Measurements from ENCODE around the gene PCDHB1.

PCDHB1 gene

DNA sequence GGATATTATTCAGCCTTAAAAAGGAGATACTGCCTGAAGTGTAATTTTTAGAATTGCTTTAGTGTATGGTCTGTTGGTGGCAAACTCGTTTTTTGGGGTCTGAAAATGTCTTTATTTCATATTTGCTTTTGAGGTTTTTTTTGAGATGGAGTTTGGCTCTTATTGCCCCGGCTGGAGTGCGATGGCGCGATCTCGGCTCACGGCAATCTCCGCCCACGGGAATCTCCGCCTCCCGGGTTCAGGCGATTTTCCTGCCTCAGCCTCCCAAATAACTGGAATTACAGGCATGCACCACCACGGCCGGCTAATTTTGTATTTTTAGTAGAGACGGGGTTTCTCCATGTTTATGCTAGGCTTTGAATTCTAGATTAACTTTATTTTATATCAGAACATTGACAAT is 20.2 kb upstream of the PCDHB1 start:
- FAIRE-seq (no peak), DNase-seq (ENCODE audit: insufficient read length) (no peak)
- TF ChIP-seq POLR2A (IDR thresholded peaks at IDR 0.05; ENCODE audit: low read depth, low read length) (no peak), TAF1 (IDR thresholded peaks at IDR 0.05; ENCODE audit: borderline replicate concordance, low read depth, low read length) (no peak), POLR2AphosphoS5 (IDR thresholded peaks at IDR 0.05; ENCODE audit: low read depth, low read length) (no peak)

DNA sequence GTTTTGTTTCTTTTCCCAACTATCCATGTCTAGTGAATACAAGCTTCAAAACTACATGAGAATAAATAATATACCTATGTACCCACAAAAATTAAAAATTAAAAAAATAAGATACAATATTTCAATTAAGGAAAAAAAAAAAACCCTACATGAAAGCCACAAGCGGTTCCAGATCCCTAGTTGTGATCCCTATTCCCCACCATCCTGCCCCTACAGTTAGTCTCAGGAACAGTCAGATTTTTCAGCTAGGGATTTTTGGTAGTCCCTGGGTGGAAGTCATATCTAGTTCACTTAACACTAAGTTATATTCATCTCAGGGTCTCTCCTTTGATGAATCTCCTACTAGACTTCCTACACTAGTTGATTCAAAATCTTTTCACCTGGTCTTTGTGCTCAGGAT is 18.5 kb upstream of the PCDHB1 start:
- TF ChIP-seq POLR2A (IDR thresholded peaks at IDR 0.05; ENCODE audit: low read depth, low read length) (no peak), TAF1 (IDR thresholded peaks at IDR 0.05; ENCODE audit: borderline replicate concordance, low read depth, low read length) (no peak), POLR2AphosphoS5 (IDR thresholded peaks at IDR 0.05; ENCODE audit: low read depth, low read length) (no peak)
- no peak for DNase-seq (ENCODE audit: insufficient read length)
- FAIRE-seq = no peak

DNA sequence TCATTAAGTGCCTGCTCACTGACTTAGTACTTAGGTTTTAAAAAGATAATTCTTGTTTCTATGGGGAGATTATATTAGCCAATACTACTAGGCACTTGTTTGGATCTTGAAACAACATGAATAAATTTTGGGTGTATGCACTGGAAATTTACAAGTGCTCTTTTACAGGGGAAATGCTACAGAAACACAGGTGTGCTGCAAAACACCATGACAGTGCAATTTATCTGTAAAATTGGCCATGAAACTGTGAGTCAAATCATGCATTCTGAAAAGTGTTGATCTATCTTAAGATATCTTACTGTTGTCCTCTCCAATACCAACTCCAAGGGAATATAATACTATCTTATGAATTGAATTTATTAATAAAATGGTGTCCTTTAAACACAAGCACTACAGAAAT is 12.1 kb upstream of the PCDHB1 start:
- FAIRE-seq = no peak
- DNase-seq (ENCODE audit: insufficient read length) = no peak
- TF ChIP-seq TAF1 (IDR thresholded peaks at IDR 0.05; ENCODE audit: borderline replicate concordance, low read depth, low read length) = no peak
- TF ChIP-seq POLR2AphosphoS5 (IDR thresholded peaks at IDR 0.05; ENCODE audit: low read depth, low read length) = no peak
- no peak for TF ChIP-seq POLR2A (IDR thresholded peaks at IDR 0.05; ENCODE audit: low read depth, low read length)

DNA sequence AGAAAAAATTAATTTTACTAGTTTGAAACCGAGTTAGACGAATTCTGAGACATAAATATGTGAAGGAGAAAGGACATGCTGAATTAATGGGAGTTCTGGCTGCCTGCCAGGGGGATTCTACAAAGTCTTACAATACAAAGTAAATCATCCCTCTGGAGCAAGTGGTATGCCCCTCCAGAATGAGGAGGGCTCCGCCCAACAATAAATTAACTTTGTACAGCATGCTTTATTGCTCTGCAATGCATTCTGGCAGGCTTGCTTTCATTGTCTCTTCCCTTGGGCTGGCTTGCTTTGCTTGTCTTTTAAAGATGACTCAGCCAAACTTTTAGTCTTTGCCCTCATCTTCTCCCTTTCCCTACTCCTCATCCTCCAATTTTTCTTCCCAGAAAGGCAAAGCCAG is 11.7 kb upstream of the PCDHB1 start:
- DNase-seq (ENCODE audit: insufficient read length) (no peak), FAIRE-seq (no peak)
- TF ChIP-seq TAF1 (IDR thresholded peaks at IDR 0.05; ENCODE audit: borderline replicate concordance, low read depth, low read length) (no peak), POLR2A (IDR thresholded peaks at IDR 0.05; ENCODE audit: low read depth, low read length) (no peak), POLR2AphosphoS5 (IDR thresholded peaks at IDR 0.05; ENCODE audit: low read depth, low read length) (no peak)

DNA sequence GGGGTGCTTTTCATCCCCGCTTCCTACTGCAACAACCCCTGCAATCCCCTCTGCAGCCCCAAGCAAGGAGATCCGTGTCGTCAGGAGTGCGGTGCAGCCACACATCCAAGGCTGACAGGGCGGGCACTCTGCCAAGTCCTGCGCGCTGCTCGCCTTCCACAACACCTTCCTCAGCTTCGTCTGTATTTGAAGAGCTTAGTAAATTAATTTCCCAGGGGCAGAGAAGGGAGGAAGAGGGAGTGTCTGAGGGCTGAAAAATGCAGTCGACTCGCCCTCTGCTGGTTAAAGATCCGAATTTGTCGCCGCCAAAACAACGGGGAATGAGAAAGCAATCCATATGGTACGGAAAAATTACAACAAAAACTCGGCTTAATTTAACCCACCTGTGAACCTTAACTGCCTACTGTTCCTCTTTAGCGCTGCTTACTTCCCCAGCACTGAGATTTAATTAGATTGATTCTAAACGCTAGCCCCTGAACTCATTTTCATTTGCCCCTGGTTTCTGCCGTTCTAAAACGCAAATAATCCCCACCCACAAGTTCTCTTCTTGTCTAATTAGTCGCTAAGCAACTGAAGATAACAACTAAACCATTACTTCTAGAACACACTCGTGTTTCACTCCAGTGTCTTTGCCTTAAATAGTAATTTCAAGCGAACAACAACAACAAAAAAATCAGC is 10.9 kb upstream of the PCDHB1 start:
- TF ChIP-seq POLR2A (IDR thresholded peaks at IDR 0.05; ENCODE audit: low read depth, low read length) = no peak
- no peak for TF ChIP-seq POLR2AphosphoS5 (IDR thresholded peaks at IDR 0.05; ENCODE audit: low read depth, low read length)
- no peak for TF ChIP-seq TAF1 (IDR thresholded peaks at IDR 0.05; ENCODE audit: borderline replicate concordance, low read depth, low read length)
- DNase-seq (ENCODE audit: insufficient read length) (no peak), FAIRE-seq (no peak)

DNA sequence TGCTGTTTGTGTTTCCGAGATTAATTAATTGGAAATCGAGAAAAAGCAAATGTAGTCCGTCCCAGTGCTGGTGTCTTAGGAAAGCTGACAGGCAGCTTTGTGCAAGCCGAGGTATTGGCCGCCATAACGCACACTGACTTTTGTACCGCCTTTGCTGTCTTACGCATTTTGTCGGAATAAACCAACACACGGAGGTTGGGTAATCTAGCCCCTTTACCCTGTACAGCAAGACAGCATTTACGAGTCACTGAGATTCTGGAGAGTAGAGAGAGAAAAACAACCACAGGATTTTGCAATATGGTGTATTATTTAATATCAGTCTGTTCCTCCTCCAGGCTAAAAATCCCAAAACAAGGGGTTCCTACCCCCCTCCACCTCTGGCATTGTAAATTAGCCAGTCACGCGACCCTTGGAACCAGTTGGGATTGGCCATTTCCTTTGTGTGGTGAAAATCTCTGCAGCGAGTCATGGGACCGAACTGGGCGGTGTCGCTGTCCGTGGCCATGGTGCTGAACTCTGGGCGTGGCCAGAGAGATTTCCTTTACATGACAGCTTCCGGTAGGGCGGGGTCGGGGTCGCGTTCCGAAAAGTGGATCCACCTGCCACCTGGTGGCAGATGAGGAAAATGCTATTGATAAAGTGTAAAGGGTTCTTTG is 10.3 kb upstream of the PCDHB1 start:
- FAIRE-seq (no peak), DNase-seq (ENCODE audit: insufficient read length) (peak; percentile 13)
- TF ChIP-seq POLR2A (IDR thresholded peaks at IDR 0.05; ENCODE audit: low read depth, low read length) = no peak
- TF ChIP-seq TAF1 (IDR thresholded peaks at IDR 0.05; ENCODE audit: borderline replicate concordance, low read depth, low read length) = no peak
- TF ChIP-seq POLR2AphosphoS5 (IDR thresholded peaks at IDR 0.05; ENCODE audit: low read depth, low read length) = no peak

DNA sequence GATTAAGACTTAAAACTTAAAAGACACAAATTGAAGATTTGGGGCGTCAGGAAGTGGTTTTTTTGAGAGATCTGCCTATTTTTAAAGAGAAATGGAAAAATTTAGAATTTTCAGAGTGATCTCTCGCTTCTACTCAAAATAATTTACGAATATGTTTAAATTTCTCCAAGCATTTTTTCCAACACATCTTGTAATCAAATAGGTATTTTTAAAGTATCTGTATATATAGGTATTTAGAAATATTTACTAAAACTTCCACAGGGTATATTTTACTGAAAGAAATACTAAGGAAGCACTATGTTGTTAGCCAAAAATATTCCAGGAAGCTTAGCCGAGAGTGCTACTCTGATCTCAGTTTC is 9.8 kb upstream of the PCDHB1 start:
- FAIRE-seq = no peak
- TF ChIP-seq POLR2AphosphoS5 (IDR thresholded peaks at IDR 0.05; ENCODE audit: low read depth, low read length) = no peak
- TF ChIP-seq TAF1 (IDR thresholded peaks at IDR 0.05; ENCODE audit: borderline replicate concordance, low read depth, low read length) = no peak
- TF ChIP-seq POLR2A (IDR thresholded peaks at IDR 0.05; ENCODE audit: low read depth, low read length) = no peak

GRCh38 chr5:141042555-141042954 is 8.6 kb upstream of the PCDHB1 start:
- FAIRE-seq (no peak), DNase-seq (ENCODE audit: insufficient read length) (no peak)
- TF ChIP-seq POLR2A (IDR thresholded peaks at IDR 0.05; ENCODE audit: low read depth, low read length) (no peak), TAF1 (IDR thresholded peaks at IDR 0.05; ENCODE audit: borderline replicate concordance, low read depth, low read length) (no peak)

More for the DNA sequence above, 9.8 kb upstream of the PCDHB1 start:
- no peak for DNase-seq (ENCODE audit: insufficient read length)

GRCh38 chr5:141051521-141051866 is 320 bp downstream of the PCDHB1 start:
- no peak for TF ChIP-seq POLR2A (IDR thresholded peaks at IDR 0.05; ENCODE audit: low read depth, low read length)
- no peak for TF ChIP-seq TAF1 (IDR thresholded peaks at IDR 0.05; ENCODE audit: borderline replicate concordance, low read depth, low read length)
- TF ChIP-seq POLR2AphosphoS5 (IDR thresholded peaks at IDR 0.05; ENCODE audit: low read depth, low read length) = no peak
- DNase-seq (ENCODE audit: insufficient read length) = no peak
- FAIRE-seq = no peak

DNA sequence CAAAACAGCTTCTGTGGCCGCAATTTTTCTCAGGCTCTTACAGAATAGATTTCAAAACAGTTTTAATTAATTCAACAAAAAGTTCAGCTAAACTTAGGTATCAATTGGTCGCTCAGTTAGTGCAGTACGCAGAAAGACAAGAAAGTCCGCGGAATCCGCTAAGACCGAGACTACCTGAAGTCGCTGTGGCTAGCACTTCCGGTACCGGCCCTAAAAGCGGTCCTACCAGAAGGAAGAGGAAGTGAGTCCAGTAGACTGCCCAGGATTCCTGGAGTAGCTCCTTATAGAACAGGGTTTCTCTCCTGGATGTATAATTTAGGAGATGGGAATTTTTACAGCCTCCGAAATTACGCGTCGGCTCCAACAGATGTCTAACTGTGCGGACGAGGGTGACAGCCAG is 26.7 kb downstream of the PCDHB1 start:
- DNase-seq (ENCODE audit: insufficient read length) = no peak
- FAIRE-seq = no peak
- no peak for TF ChIP-seq POLR2A (IDR thresholded peaks at IDR 0.05; ENCODE audit: low read depth, low read length)
- TF ChIP-seq TAF1 (IDR thresholded peaks at IDR 0.05; ENCODE audit: borderline replicate concordance, low read depth, low read length) = no peak
- TF ChIP-seq POLR2AphosphoS5 (IDR thresholded peaks at IDR 0.05; ENCODE audit: low read depth, low read length) = no peak

GRCh38 chr5:141082228-141082627 is 31.1 kb downstream of the PCDHB1 start:
- DNase-seq (ENCODE audit: insufficient read length) (no peak), FAIRE-seq (no peak)
- no peak for TF ChIP-seq POLR2A (IDR thresholded peaks at IDR 0.05; ENCODE audit: low read depth, low read length)
- no peak for TF ChIP-seq POLR2AphosphoS5 (IDR thresholded peaks at IDR 0.05; ENCODE audit: low read depth, low read length)
- no peak for TF ChIP-seq TAF1 (IDR thresholded peaks at IDR 0.05; ENCODE audit: borderline replicate concordance, low read depth, low read length)

DNA sequence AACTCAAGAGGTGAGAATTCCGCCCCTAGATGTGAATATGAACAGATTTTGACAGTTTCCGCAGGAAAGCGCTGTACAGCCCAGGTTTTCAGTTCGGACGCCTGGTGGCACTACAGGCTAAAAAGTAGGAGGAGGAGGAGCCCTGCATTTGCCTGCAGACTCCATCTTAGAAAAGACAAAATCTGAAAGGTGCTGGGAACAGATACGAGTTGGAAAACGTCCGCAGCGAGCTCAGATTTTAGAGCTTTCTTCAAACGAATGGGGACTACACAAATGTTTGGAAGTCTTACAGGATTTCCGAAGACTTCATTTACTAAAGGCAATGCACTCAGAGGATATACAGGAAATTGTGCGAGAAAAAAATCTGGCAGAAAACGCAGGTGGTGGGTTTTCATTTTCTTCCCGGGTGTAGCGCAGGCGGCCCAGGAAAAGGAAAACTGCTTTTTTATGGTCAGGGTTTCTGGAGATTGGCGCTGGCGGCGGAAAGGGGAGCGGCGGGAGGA is 33.4 kb downstream of the PCDHB1 start:
- FAIRE-seq (no peak), DNase-seq (ENCODE audit: insufficient read length) (no peak)
- TF ChIP-seq TAF1 (IDR thresholded peaks at IDR 0.05; ENCODE audit: borderline replicate concordance, low read depth, low read length) (no peak), POLR2A (IDR thresholded peaks at IDR 0.05; ENCODE audit: low read depth, low read length) (no peak), POLR2AphosphoS5 (IDR thresholded peaks at IDR 0.05; ENCODE audit: low read depth, low read length) (no peak)

Data from GM12892 (cell line).